Naive thymus-derived CD8-positive, alpha-beta T cell (primary cell): ENCODE measurements around the gene GNL2. TPM values are rescaled to one million over a fixed set of nuclear protein-coding genes. Genes with fewer than 3 reads are reported as not detected.
"Not testable (repeated sequence)": the region's sequence is repeated elsewhere in the genome, so short reads cannot be mapped to it uniquely, and the experiment has no call there.

Experiments used
- ATAC-seq, 2 donors: fragments of 150-1000 bp; cut with Tn5 transposase in 1 of 2; sonication (Bioruptor Pico), chemical (Tn5 transposase) in 1 of 2; 1 replicate in 1 of 2; 2 replicates in 1 of 2; pipeline ENCODE4 v1.10.0; 2021; ENCODE audit warnings: mild to moderate bottlenecking in 2 of 2, moderate library complexity in 2 of 2
- POLR2A ChIA-PET: fragments of 350-600 bp; sonication (Branson Sonifier 250); formaldehyde crosslinking; loops from one replicate; lab custom pipeline; 2021; ENCODE audit warnings: antibody characterized with exemption; lab: Charles Lee
- DNase-seq, 10 donors: peaks; one replicate each; pipeline versions ENCODE4 v3.0.0 to v3.0.0-alpha.2; 2020 to 2022
- H3K27ac Mint-ChIP-seq, 10 donors: one replicate each; pipeline ENCODE4 v1.8.0; 2020 to 2022; ENCODE audit warnings: mild to moderate bottlenecking in 10 of 10, mixed read lengths in 10 of 10, moderate library complexity in 4 of 10, inconsistent platforms in 1 of 10
- H3K27me3 Mint-ChIP-seq, 5 donors: one replicate each; pipeline ENCODE4 v1.8.0; 2021 to 2022; ENCODE audit warnings: mixed read lengths in 5 of 5
- H3K36me3 Mint-ChIP-seq, 3 donors: one replicate each; pipeline ENCODE4 v1.8.0; 2020 to 2022; ENCODE audit warnings: mixed read lengths in 3 of 3, mild to moderate bottlenecking in 2 of 3, inconsistent platforms in 1 of 3
- H3K4me1 Mint-ChIP-seq, 4 donors: one replicate each; pipeline ENCODE4 v1.8.0; 2021 to 2022; ENCODE audit warnings: mixed read lengths in 4 of 4
- H3K4me3 Mint-ChIP-seq, 10 donors: one replicate each; pipeline ENCODE4 v1.8.0; 2020 to 2022; ENCODE audit warnings: mild to moderate bottlenecking in 10 of 10, mixed read lengths in 10 of 10, moderate library complexity in 6 of 10, inconsistent platforms in 1 of 10
- H3K9me3 Mint-ChIP-seq, 9 donors: one replicate each; pipeline ENCODE4 v1.8.0; 2020 to 2022; ENCODE audit warnings: mixed read lengths in 9 of 9, mild to moderate bottlenecking in 3 of 9, inconsistent platforms in 1 of 9, moderate library complexity in 1 of 9
- polyA plus RNA-seq, 3 donors: library from polyadenylated mRNA; unstranded; fragments of 300-500 nt; fragmentation: Illumina TruSeq; gene quantifications; one replicate each; pipeline ENCODE4 v1.2.3, GENCODE V29; 2021
- total RNA-seq, 8 experiments: library from RNA in 2 of 8; stranded (reverse) in 2 of 8; gene quantifications; one replicate each; pipeline ENCODE4 v1.2.3 and lab custom pipeline; 2021 to 2026

Gene GNL2
- total and polyA plus RNA-seq, 5 experiments from 2014 or later = 36.7 to 60.9 (median 45.5) TPM

DNA sequence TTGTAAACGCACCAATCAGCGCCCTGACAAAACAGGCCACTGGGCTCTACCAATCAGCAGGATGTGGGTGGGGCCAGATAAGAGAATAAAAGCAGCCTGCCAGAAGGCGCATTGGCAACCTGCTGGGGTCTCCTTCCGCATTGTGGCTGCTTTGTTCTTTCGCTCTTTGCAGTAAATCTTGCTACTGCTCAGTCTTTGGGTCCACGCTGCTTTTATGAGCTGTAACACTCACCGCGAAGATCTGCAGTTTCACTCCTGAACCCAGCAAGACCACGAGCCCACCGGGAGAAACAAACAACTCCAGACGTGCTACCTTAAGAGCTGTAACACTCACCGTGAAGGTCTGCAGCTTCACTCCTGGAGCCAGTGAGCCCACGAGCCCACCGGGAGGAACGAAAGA, 76.8 kb downstream of the GNL2 start:
- H3K27me3 Mint-ChIP-seq = not testable (repeated sequence)
- peaks cover 0 to 23% (median 4%) of the 10 kb centered on the region in 9 donors for H3K9me3 Mint-ChIP-seq
- H3K4me3 Mint-ChIP-seq = peak overlapping the region; percentile 85 to 99 (median 96)
- ATAC-seq = peak in 1 of 2 donors; percentile 7
- peaks cover 27 to 42% (median 29%) of the 10 kb centered on the region in 4 donors for H3K4me1 Mint-ChIP-seq
- peak overlapping the region; percentile 85 to 97 (median 94) for H3K27ac Mint-ChIP-seq
- H3K36me3 Mint-ChIP-seq = peaks cover 4 to 10% (median 8%) of the 10 kb centered on the region in 3 donors
- POLR2A ChIA-PET = interaction anchor here (1.9 to 3.1 kb wide), 4 partner anchors 35 to 172 kb away, joined by 6 to 19 read pairs (median 9); partner anchors contain the start of gene SNIP1
- DNase-seq = peak; percentile 40 to 84 (median 70)

DNA sequence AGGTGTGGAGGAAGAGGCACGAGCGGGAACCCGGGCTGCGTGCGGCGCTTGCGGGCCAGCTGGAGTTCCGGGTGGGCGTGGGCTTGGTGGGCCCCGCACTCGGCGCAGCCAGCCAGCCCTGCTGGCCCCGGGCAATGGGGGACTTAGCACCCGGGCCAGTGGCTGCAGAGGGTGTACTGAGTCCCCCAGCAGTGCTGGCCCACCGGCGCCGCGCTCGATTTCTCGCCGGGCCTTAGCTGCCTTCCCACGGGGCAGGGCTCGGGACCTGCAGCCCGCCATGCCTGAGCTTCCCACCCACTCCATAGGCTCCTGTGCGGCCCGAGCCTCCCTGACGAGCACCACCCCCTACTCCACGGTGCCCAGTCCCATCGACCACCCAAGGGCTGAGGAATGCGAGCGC, 77.5 kb downstream of the GNL2 start:
- not testable (repeated sequence) for ATAC-seq, DNase-seq, H3K36me3 Mint-ChIP-seq, H3K27me3 Mint-ChIP-seq
- peak overlapping the region in 4 of 10 donors; percentile 85 to 99 (median 96) for H3K4me3 Mint-ChIP-seq
- peak overlapping the region in 3 of 10 donors; percentile 34 to 94 (median 92) for H3K27ac Mint-ChIP-seq
- POLR2A ChIA-PET = interaction anchor here (0.6 to 3.1 kb wide), 6 partner anchors 32 to 1298 kb away, joined by 4 to 19 read pairs (median 6); partner anchors contain the start of gene SNIP1
- peaks cover 0 to 22% (median 4%) of the 10 kb centered on the region in 9 donors for H3K9me3 Mint-ChIP-seq
- peaks cover 31 to 47% (median 35%) of the 10 kb centered on the region in 4 donors for H3K4me1 Mint-ChIP-seq

DNA sequence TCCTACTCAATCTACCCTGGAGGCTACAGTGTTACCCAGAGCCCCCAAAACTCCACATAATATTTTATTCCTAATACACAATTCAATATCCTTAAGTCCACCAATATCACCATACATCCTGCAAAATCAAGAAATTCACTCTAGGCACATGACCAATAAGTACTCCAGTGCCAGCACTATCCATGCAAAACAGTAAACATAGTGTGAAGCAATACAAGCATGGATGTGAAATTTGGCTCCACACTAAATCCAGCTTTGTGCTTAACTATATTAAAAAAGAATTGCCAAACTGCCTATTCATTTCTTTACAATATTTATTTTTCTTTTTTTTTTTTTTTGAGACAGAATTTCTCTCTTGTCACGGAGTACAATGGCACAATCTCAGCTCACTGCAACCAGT, 78.2 kb downstream of the GNL2 start:
- Mint-ChIP-seq H3K27ac (peak overlapping the region in 5 of 10 donors; percentile 27 to 73 (median 33)), H3K9me3 (peaks cover 0 to 15% (median 0%) of the 10 kb centered on the region in 9 donors), H3K4me1 (peaks cover 31 to 46% (median 42%) of the 10 kb centered on the region in 4 donors), H3K36me3 (peaks cover under 1 to 9% (median 3%) of the 10 kb centered on the region in 3 donors), H3K4me3 (peak overlapping the region in 4 of 10 donors; percentile 7 to 42 (median 20)), H3K27me3 (no peaks in the 10 kb centered on the region)
- DNase-seq (no peak), ATAC-seq (no peak)
- POLR2A ChIA-PET = interaction anchor here (0.6 to 1.3 kb wide), 3 partner anchors 31 to 1297 kb away, joined by 3 to 5 read pairs (median 4); no protein-coding TSS in a partner anchor

Other genes starting within 250 kb of the GNL2 start
- gene ZC3H12A, start 121.4 kb downstream of the GNL2 start, total RNA-seq = 10 to 100 TPM; 39.5 to 45.3 TPM
- 10 to 100 TPM in 1 of 3 donors, 1 to 10 TPM in 2; 1.5 to 10.0 (median 3.1) TPM for gene ZC3H12A, start 121.4 kb downstream of the GNL2 start, polyA plus RNA-seq
- 10 to 100 TPM; 93.8 to 99.3 TPM for gene MEAF6, start 81.2 kb downstream of the GNL2 start, total RNA-seq
- gene MEAF6, start 81.2 kb downstream of the GNL2 start, polyA plus RNA-seq = 100 to 1,000 TPM; 118 to 184 (median 154) TPM
- gene SNIP1, start 41.6 kb downstream of the GNL2 start, total RNA-seq = 10 to 100 TPM; 36.3 to 36.9 TPM
- 1 to 10 TPM; 3.6 to 5.5 (median 3.7) TPM for gene SNIP1, start 41.6 kb downstream of the GNL2 start, polyA plus RNA-seq
- under 1 TPM; 0.49 to 0.60 TPM for gene DNALI1, start 39.0 kb downstream of the GNL2 start, total RNA-seq
- gene DNALI1, start 39.0 kb downstream of the GNL2 start, polyA plus RNA-seq = not detected
- not detected for gene RSPO1, start 39.0 kb upstream of the GNL2 start, total RNA-seq
- under 1 TPM in 1 of 3 donors, not detected in 2; 0.06 TPM for gene RSPO1, start 39.0 kb upstream of the GNL2 start, polyA plus RNA-seq
- 1 to 10 TPM; 1.0 to 1.4 TPM for gene CDCA8, start 96.6 kb upstream of the GNL2 start, total RNA-seq
- gene CDCA8, start 96.6 kb upstream of the GNL2 start, polyA plus RNA-seq = 1 to 10 TPM in 1 of 3 donors, under 1 TPM in 2; 0.40 to 2.0 (median 0.54) TPM
- gene EPHA10, start 169.2 kb upstream of the GNL2 start, total RNA-seq = not detected
- not detected for gene EPHA10, start 169.2 kb upstream of the GNL2 start, polyA plus RNA-seq
- 1 to 10 TPM; 1.0 to 1.1 TPM for gene MANEAL, start 197.9 kb upstream of the GNL2 start, total RNA-seq
- gene MANEAL, start 197.9 kb upstream of the GNL2 start, polyA plus RNA-seq = 1 to 10 TPM in 2 of 3 donors, under 1 TPM in 1; 0.23 to 1.4 (median 1.0) TPM
- gene C1orf122, start 211.9 kb upstream of the GNL2 start, total RNA-seq = 10 to 100 TPM; 15.1 to 16.4 TPM
- gene C1orf122, start 211.9 kb upstream of the GNL2 start, polyA plus RNA-seq = 10 to 100 TPM; 28.5 to 30.5 (median 29.2) TPM
- 10 to 100 TPM; 16.6 to 18.5 TPM for gene YRDC, start 212.3 kb upstream of the GNL2 start, total RNA-seq
- 10 to 100 TPM; 14.8 to 34.3 (median 23.0) TPM for gene YRDC, start 212.3 kb upstream of the GNL2 start, polyA plus RNA-seq